K562 (cell line): ENCODE measurements around the gene NCKAP1. TPM values are rescaled to one million over a fixed set of nuclear protein-coding genes. Genes with fewer than 3 reads are reported as not detected.
A peak's percentile ranks its signal among the peaks of the same experiment; 100 is the strongest.

Experiments used
- DPF2 ChIP-seq: fragments of 450-650 bp; IDR thresholded peaks from 2 replicates; pipeline ENCODE4 v1.6.1; 2016
- HNRNPLL ChIP-seq: fragments of 200-400 bp; formaldehyde crosslinking; IDR thresholded peaks from 2 replicates; pipeline ENCODE4 v1.6.1; 2017; ENCODE audit warnings: low read length, low read depth, mild to moderate bottlenecking; ENCODE audit not compliant: poor library complexity, severe bottlenecking
- MTA1 ChIP-seq: fragments of 450-650 bp; IDR thresholded peaks from 2 replicates; pipeline ENCODE4 v1.6.1; 2017; ENCODE audit warnings: borderline replicate concordance
- MXI1 ChIP-seq: IDR thresholded peaks from 2 replicates; pipeline ENCODE4 v1.6.1; 2011; ENCODE audit warnings: low read depth, mild to moderate bottlenecking, improper control_type of control experiment, low read length
- POLR2A ChIP-seq: fragments of 450-650 bp; conservative IDR thresholded peaks from 2 replicates; pipeline ENCODE4 v1.6.1; 2016
- PTBP1 ChIP-seq: fragments of 200-400 bp; formaldehyde crosslinking; IDR thresholded peaks from 2 replicates; pipeline ENCODE4 v1.6.1; 2017; ENCODE audit warnings: low read depth, low read length
- SMARCC2 ChIP-seq: fragments of 450-650 bp; IDR thresholded peaks from 2 replicates; pipeline ENCODE4 v1.6.1; 2017; ENCODE audit warnings: antibody characterized with exemption, moderate library complexity, mild to moderate bottlenecking, low read depth
- YY1 ChIP-seq, 3 experiments: IDR thresholded peaks; 2 replicates each; pipeline ENCODE4 v1.6.1; 2011; ENCODE audit warnings: low read length in 2 of 3, mild to moderate bottlenecking in 2 of 3, moderate library complexity in 2 of 3, borderline replicate concordance in 1 of 3, control low read depth in 1 of 3, low read depth in 1 of 3; ENCODE audit not compliant: insufficient read depth in 3 of 3, insufficient replicate concordance in 2 of 3, control insufficient read depth in 1 of 3, insufficient read length in 1 of 3; ENCODE audit errors: extremely low read depth in 1 of 3
- ZNF232 ChIP-seq: sonication (generic); formaldehyde crosslinking; IDR thresholded peaks from 2 replicates; pipeline ENCODE4 v1.8.0; 2022; ENCODE audit warnings: mild to moderate bottlenecking, missing genetic modification reagents
- ZNF347 ChIP-seq: fragments of 450-650 bp; formaldehyde crosslinking; IDR thresholded peaks from 2 replicates; pipeline ENCODE4 v1.4.0; 2020; ENCODE audit warnings: low read depth, mild to moderate bottlenecking, moderate library complexity
- polyA plus RNA-seq, 8 experiments: library from polyadenylated mRNA; depleted of rRNA in 4 of 8; stranded (reverse) in 5 of 8; unstranded in 3 of 8; fragments of >200 nt; fragmentation: Nextera tagmentation in 2 of 8; fragmentation: Illumina TruSeq in 1 of 8; extraction: Ambion mirVana in 2 of 8; extraction: Trizol in 1 of 8; gene quantifications; 2 replicates each; pipeline versions ENCODE4 v1.2.1 to v1.2.3, GENCODE V29; 2011 to 2014; ENCODE audit warnings: inconsistent platforms in 1 of 8, missing spikeins in 1 of 8
- total RNA-seq, 7 experiments: library from RNA; depleted of rRNA in 6 of 7; stranded (reverse); fragments of >200 nt in 6 of 7; fragmentation: Illumina TruSeq in 2 of 7; extraction: Trizol in 2 of 7; gene quantifications; 2 replicates each; pipeline versions ENCODE4 v1.2.1 to v1.2.3, GENCODE V29; 2011 to 2021; ENCODE audit warnings: low replicate concordance in 1 of 7
- TF ChIP-seq, protein P1 (sequence below): sonication (generic); formaldehyde crosslinking; IDR thresholded peaks from 2 replicates; pipeline ENCODE4 v1.8.0; 2023; ENCODE audit warnings: missing genetic modification reagents, mild to moderate bottlenecking, borderline replicate concordance
- TF ChIP-seq, protein P2 (sequence below): fragments of 450-650 bp; formaldehyde crosslinking; IDR thresholded peaks from 2 replicates; pipeline ENCODE4 v1.4.0; 2020; ENCODE audit warnings: mild to moderate bottlenecking, moderate library complexity
- TF ChIP-seq, protein P3 (sequence below), 2 experiments: fragments of 250-450 bp in 1 of 2; fragments of 450-650 bp in 1 of 2; sonication (Bioruptor Pico) in 1 of 2; IDR thresholded peaks; 2 replicates each; pipeline versions ENCODE4 v1.6.1 to v1.8.0; 2016 to 2021; ENCODE audit warnings: mild to moderate bottlenecking in 2 of 2, moderate library complexity in 2 of 2, missing compliant biosample characterization in 1 of 2, missing genetic modification characterization in 1 of 2
- TF ChIP-seq, protein P4 (sequence below), 2 experiments: IDR thresholded peaks in 1 of 2; conservative IDR thresholded peaks in 1 of 2; 2 replicates each; pipeline ENCODE4 v1.6.1; 2016; ENCODE audit warnings: low read depth in 2 of 2, mild to moderate bottlenecking in 1 of 2, missing compliant biosample characterization in 1 of 2, missing genetic modification characterization in 1 of 2, moderate library complexity in 1 of 2

Gene NCKAP1
- total and polyA plus RNA-seq, 9 of the 15 experiments (the other 6 are each of a cell fraction or from before 2014, with no cell fraction given), result 34.0 to 153 (median 88.7) TPM

DNA sequence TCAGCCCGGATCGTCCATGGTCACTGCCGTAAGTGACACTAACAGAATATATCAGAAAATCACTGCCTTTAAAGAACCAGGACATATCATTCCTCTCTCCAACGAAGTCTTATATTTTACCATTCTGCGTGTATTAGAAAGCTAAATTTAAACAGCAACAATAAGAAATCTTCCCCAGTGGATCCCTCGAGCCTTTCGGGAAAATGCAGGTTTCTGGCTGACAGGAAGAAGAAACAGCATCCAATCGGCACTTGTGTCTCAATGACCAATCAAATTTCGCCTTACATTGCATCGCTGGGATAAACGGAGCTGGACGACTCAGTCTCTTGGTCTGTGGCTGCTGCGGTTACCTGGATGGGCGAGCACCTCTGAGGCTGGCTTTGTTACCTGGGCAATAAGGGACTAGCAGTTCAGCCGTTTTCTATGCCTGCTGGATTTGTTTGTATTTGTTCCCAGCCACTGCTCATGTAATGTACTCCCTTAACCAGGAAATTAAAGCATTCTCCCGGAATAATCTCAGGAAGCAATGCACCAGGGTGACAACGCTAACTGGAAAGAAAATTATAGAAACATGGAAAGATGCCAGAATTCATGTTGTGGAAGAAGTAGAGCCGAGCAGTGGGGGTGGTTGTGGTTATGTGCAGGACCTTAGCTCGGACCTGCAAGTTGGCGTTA lies 40.3 kb upstream of the NCKAP1 start, which contains the start of gene DUSP19 (continued):
- no peak for TF ChIP-seq MXI1
- TF ChIP-seq, protein P1, sequence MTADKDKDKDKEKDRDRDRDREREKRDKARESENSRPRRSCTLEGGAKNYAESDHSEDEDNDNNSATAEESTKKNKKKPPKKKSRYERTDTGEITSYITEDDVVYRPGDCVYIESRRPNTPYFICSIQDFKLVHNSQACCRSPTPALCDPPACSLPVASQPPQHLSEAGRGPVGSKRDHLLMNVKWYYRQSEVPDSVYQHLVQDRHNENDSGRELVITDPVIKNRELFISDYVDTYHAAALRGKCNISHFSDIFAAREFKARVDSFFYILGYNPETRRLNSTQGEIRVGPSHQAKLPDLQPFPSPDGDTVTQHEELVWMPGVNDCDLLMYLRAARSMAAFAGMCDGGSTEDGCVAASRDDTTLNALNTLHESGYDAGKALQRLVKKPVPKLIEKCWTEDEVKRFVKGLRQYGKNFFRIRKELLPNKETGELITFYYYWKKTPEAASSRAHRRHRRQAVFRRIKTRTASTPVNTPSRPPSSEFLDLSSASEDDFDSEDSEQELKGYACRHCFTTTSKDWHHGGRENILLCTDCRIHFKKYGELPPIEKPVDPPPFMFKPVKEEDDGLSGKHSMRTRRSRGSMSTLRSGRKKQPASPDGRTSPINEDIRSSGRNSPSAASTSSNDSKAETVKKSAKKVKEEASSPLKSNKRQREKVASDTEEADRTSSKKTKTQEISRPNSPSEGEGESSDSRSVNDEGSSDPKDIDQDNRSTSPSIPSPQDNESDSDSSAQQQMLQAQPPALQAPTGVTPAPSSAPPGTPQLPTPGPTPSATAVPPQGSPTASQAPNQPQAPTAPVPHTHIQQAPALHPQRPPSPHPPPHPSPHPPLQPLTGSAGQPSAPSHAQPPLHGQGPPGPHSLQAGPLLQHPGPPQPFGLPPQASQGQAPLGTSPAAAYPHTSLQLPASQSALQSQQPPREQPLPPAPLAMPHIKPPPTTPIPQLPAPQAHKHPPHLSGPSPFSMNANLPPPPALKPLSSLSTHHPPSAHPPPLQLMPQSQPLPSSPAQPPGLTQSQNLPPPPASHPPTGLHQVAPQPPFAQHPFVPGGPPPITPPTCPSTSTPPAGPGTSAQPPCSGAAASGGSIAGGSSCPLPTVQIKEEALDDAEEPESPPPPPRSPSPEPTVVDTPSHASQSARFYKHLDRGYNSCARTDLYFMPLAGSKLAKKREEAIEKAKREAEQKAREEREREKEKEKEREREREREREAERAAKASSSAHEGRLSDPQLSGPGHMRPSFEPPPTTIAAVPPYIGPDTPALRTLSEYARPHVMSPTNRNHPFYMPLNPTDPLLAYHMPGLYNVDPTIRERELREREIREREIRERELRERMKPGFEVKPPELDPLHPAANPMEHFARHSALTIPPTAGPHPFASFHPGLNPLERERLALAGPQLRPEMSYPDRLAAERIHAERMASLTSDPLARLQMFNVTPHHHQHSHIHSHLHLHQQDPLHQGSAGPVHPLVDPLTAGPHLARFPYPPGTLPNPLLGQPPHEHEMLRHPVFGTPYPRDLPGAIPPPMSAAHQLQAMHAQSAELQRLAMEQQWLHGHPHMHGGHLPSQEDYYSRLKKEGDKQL, result no peak
- no peak; the same call in 1 of the 2 replicates for TF ChIP-seq MTA1
- peak; percentile 93 for TF ChIP-seq POLR2A
- no peak for TF ChIP-seq ZNF347 (CRISPR knock-in tag)
- no peak for TF ChIP-seq ZNF232 (CRISPR knock-in tag)
- TF ChIP-seq, protein P2, sequence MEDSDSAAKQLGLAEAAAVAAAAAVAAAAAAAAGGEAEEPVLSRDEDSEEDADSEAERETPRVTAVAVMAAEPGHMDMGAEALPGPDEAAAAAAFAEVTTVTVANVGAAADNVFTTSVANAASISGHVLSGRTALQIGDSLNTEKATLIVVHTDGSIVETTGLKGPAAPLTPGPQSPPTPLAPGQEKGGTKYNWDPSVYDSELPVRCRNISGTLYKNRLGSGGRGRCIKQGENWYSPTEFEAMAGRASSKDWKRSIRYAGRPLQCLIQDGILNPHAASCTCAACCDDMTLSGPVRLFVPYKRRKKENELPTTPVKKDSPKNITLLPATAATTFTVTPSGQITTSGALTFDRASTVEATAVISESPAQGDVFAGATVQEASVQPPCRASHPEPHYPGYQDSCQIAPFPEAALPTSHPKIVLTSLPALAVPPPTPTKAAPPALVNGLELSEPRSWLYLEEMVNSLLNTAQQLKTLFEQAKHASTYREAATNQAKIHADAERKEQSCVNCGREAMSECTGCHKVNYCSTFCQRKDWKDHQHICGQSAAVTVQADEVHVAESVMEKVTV (CRISPR knock-in tag), result no peak
- TF ChIP-seq DPF2, result peak; percentile 48; the same call in 1 of the 2 replicates
- peak in 2 of 3 experiments; percentile 30 to 47 for TF ChIP-seq YY1 (IDR thresholded peaks at IDR 0.05; ENCODE audit: borderline replicate concordance in 1 of 3, control insufficient read depth in 1 of 3, extremely low read depth in 1 of 3, insufficient read depth in 3 of 3, insufficient read length in 1 of 3, insufficient replicate concordance in 2 of 3, low read depth in 1 of 3, low read length in 2 of 3)
- TF ChIP-seq SMARCC2, result 0 out of 2 replicates have a peak, but pooled peaks have one; percentile 17
- TF ChIP-seq, protein P3, sequence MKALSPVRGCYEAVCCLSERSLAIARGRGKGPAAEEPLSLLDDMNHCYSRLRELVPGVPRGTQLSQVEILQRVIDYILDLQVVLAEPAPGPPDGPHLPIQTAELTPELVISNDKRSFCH (CRISPR knock-in tag; IDR thresholded peaks at IDR 0.05), result no peak
- TF ChIP-seq, protein P3 (tag; IDR thresholded peaks at IDR 0.05), result peak; percentile 38; the same call in 1 of the 2 replicates
- no peak for TF ChIP-seq PTBP1
- peak; percentile 25 for TF ChIP-seq HNRNPLL
- TF ChIP-seq, protein P4, sequence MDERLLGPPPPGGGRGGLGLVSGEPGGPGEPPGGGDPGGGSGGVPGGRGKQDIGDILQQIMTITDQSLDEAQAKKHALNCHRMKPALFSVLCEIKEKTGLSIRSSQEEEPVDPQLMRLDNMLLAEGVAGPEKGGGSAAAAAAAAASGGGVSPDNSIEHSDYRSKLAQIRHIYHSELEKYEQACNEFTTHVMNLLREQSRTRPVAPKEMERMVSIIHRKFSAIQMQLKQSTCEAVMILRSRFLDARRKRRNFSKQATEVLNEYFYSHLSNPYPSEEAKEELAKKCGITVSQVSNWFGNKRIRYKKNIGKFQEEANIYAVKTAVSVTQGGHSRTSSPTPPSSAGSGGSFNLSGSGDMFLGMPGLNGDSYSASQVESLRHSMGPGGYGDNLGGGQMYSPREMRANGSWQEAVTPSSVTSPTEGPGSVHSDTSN (CRISPR knock-in tag; IDR thresholded peaks at IDR 0.05; ENCODE audit: low read depth), result no peak
- TF ChIP-seq, protein P4 (tag; conservative IDR thresholded peaks at IDR 0.05; ENCODE audit: low read depth), result 0 out of 2 replicates have a peak, but pooled peaks have one; percentile 23
